Coronary artery (tissue), 2 donors: ENCODE results near the gene CCNL2.
A peak's percentile ranks its signal among the peaks of the same experiment; 100 is the strongest.

Experiments
- DNase-seq: peaks from one replicate; pipeline ENCODE4 v3.0.0-alpha.2; 2017; ENCODE audit warnings: low spot score
- H3K27ac ChIP-seq, 2 donors: fragments of 200-600 bp; sonication (generic); one replicate each; pipeline ENCODE4 v1.5.1; 2016 to 2019
- H3K4me3 ChIP-seq: fragments of 200-600 bp; sonication (generic); 2 replicates; pipeline ENCODE4 v1.5.1; 2016; ENCODE audit warnings: mild to moderate bottlenecking, moderate library complexity
- CTCF ChIP-seq: fragments of 200-600 bp; sonication (generic); IDR thresholded peaks from one replicate; pipeline ENCODE4 v1.5.1; 2019; ENCODE audit warnings: antibody characterized with exemption

CCNL2 gene

GRCh38 chr1:1434824-1435105, 35.6 kb upstream of the CCNL2 start:
- no peak for DNase-seq
- TF ChIP-seq CTCF: no peak
- H3K4me3 ChIP-seq: peak overlapping the region; percentile 72
- H3K27ac ChIP-seq: peak overlapping the region; percentile 38 to 88

GRCh38 chr1:1434131-1434823, 35.1 kb upstream of the CCNL2 start:
- H3K4me3 ChIP-seq: peak overlapping the region; percentile 72
- no peak for DNase-seq
- H3K27ac ChIP-seq: peak overlapping the region; percentile 38 to 88
- TF ChIP-seq CTCF: no peak

- Histone ChIP-seq H3K27ac (peak overlapping the region; percentile 38 to 88), H3K4me3 (peak overlapping the region; percentile 72)
- TF ChIP-seq CTCF: no peak
- DNase-seq: no peak
Observed at GRCh38 chr1:1433804-1434130, 34.6 kb upstream of the CCNL2 start.

GRCh38 chr1:1432951-1433803, 34.0 kb upstream of the CCNL2 start:
- TF ChIP-seq CTCF: no peak
- DNase-seq: no peak
- Histone ChIP-seq H3K27ac (peak overlapping the region; percentile 38 to 88), H3K4me3 (peak overlapping the region; percentile 72)

- peak overlapping the region; percentile 82 to 88 for H3K27ac ChIP-seq
- DNase-seq: no peak
- H3K4me3 ChIP-seq: peak overlapping the region; percentile 9
- TF ChIP-seq CTCF: no peak
Observed at GRCh38 chr1:1432274-1432950, 33.3 kb upstream of the CCNL2 start.

GRCh38 chr1:1431845-1432273, 32.7 kb upstream of the CCNL2 start:
- H3K4me3 ChIP-seq: peak overlapping the region; percentile 9
- no peak for TF ChIP-seq CTCF
- H3K27ac ChIP-seq: peak overlapping the region; percentile 82 to 88
- no peak for DNase-seq
